Kidney epithelial cell (primary cell): ENCODE measurements around the gene ISCA2. TPM values are rescaled to one million over a fixed set of nuclear protein-coding genes. Genes with fewer than 3 reads are reported as not detected.

Experiments used
- DNase-seq: peaks from one replicate; pipeline ENCODE4 v3.0.0-alpha.2; 2010; ENCODE audit warnings: low read depth
- H3K27me3 ChIP-seq: 2 replicates; pipeline ENCODE4 v1.6.0; 2011; ENCODE audit warnings: low read length; ENCODE audit not compliant: control insufficient read depth, insufficient read depth
- H3K36me3 ChIP-seq: 2 replicates; pipeline ENCODE4 v1.5.1; 2011; ENCODE audit warnings: low read length; ENCODE audit not compliant: control insufficient read depth, insufficient read depth
- H3K4me3 ChIP-seq: 2 replicates; pipeline ENCODE4 v1.5.1; 2011; ENCODE audit warnings: low read depth, mild to moderate bottlenecking, control low read depth, low read length
- total RNA-seq: library from RNA; depleted of rRNA; stranded (reverse); fragments of >200 nt; gene quantifications from 2 replicates; pipeline ENCODE4 v1.2.3, GENCODE V29; 2015
- TF ChIP-seq, protein P1 (sequence below): IDR thresholded peaks from 2 replicates; pipeline ENCODE4 v1.5.1; 2011; ENCODE audit warnings: mild to moderate bottlenecking, moderate library complexity, low read length, control low read depth, inconsistent platforms; ENCODE audit not compliant: insufficient read depth, poor library complexity, severe bottlenecking

The ISCA2 gene
- total RNA-seq, 1 donor from 2014 or later, result 12.1 TPM

DNA sequence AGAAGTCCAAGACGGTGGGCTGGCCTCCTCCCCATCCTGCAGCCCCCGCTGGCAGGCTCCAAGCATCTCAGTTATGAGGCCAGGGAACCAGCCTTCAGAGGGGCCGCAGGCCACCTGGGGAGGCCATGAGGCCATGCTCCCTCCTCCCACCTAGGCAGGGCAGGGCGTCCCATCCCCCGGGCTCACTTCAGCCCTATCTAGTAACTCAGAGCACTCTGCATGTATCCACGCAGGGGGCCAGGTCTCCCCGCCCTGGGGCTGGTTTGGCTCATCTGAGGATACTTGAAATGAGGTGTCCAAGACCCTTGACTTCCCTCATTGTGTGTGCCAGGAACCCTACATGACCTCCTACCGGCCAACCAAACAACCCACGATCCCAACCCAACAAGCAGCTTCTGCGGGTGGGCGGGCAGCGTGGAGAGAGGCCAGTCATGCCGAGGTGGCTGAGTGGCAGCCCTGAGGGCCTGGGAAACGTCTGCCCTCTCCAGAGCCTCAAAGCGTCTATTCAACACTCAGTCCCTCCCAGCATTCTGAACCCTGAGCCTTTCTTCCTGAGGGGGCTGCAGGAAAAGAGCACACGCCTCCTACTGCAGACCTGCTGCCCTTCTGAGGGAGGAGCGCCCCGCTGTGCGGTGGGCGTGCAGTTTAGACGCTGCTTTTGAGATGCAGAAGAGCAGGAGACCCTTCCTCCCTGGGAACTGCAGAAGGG lies 16.8 kb downstream of the ISCA2 start:
- no peak overlapping the region for H3K4me3 ChIP-seq
- TF ChIP-seq, protein P1, sequence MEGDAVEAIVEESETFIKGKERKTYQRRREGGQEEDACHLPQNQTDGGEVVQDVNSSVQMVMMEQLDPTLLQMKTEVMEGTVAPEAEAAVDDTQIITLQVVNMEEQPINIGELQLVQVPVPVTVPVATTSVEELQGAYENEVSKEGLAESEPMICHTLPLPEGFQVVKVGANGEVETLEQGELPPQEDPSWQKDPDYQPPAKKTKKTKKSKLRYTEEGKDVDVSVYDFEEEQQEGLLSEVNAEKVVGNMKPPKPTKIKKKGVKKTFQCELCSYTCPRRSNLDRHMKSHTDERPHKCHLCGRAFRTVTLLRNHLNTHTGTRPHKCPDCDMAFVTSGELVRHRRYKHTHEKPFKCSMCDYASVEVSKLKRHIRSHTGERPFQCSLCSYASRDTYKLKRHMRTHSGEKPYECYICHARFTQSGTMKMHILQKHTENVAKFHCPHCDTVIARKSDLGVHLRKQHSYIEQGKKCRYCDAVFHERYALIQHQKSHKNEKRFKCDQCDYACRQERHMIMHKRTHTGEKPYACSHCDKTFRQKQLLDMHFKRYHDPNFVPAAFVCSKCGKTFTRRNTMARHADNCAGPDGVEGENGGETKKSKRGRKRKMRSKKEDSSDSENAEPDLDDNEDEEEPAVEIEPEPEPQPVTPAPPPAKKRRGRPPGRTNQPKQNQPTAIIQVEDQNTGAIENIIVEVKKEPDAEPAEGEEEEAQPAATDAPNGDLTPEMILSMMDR, result no peak
- DNase-seq, result no peak
- H3K36me3 ChIP-seq, result no peaks in the 10 kb centered on the region
- no peaks in the 10 kb centered on the region for H3K27me3 ChIP-seq

GRCh38 chr14:74510959-74511409 lies 17.4 kb downstream of the ISCA2 start:
- H3K27me3 ChIP-seq, result no peaks in the 10 kb centered on the region
- no peak for DNase-seq
- no peak overlapping the region for H3K4me3 ChIP-seq
- TF ChIP-seq, protein P1, result no peak
- H3K36me3 ChIP-seq, result no peaks in the 10 kb centered on the region

DNA sequence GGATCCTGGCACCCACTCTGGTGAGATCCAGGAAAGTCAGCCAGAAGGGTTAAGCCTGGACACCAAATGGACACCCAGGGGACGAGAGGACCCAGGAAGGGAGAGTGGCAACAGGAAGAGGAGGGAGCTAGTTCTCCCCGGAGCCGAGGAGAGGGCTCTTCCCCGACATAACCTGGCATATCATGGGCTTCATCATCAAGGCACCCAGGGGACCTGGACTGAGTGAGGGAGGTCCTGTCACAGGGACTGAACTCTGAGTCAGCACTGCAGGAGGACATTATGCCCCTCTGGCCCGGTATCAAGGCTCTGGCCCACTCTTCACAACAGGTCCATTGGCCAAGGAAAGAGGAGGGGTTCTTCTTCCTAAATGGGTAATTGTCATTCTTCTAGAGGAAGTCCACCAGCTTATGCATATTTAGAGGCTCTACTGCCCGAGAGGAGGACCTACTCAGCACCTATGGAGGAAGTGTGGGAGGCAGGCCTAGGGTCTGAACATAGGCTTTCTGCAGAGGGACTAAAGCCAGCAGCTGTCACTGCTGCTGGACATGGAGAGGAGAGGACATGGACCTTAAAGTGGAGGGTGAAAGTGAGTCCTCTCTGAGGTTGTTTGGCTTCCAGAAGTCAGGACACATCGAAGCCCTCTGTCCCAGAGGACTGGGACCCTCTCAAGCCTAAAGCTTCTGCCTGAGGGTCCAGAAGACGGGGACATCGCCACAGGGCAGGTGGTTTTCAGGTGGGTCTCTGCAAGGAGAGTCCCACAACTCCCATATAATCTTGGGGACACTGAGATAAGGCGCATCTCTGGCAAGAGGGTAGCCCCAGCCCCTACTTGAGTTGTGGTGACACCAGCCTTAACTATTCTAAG lies 18.6 kb downstream of the ISCA2 start:
- no peak for DNase-seq
- Histone ChIP-seq H3K36me3 (no peaks in the 10 kb centered on the region), H3K4me3 (no peak overlapping the region), H3K27me3 (no peaks in the 10 kb centered on the region)
- TF ChIP-seq, protein P1, result no peak

GRCh38 chr14:74514471-74514941 lies 20.9 kb downstream of the ISCA2 start:
- DNase-seq, result peak; percentile 47
- Histone ChIP-seq H3K27me3 (no peaks in the 10 kb centered on the region), H3K4me3 (no peak overlapping the region), H3K36me3 (no peaks in the 10 kb centered on the region)
- TF ChIP-seq, protein P1, result no peak

DNA sequence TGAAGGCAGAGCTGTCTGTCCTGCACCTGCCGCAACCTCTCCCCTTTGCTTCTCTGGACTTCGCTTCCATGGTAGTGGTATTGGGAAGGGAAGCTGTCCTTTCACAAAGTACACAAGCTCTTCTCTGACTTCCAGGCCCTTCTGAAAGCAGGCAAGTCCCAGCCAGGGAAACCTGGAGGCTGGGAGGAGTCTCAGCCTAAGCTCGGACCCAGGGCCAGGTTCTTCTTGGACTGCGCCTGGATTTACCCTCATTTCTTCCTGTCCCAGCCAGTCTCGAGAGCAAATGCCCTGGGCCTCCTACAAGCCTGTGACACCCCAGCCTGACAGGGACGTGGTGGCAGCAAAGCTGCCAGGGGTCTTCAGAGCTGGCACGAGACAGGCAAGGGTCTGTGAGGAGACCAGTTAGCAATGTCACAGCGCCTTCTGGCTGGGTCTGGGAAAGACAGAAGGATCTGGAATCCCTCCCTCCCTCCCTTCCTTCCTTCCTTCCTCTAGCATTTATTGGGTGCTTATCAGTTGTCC lies 22.4 kb downstream of the ISCA2 start:
- H3K4me3 ChIP-seq, result no peak overlapping the region
- no peak for DNase-seq
- no peaks in the 10 kb centered on the region for H3K36me3 ChIP-seq
- no peaks in the 10 kb centered on the region for H3K27me3 ChIP-seq
- TF ChIP-seq, protein P1, result no peak
